SK-N-SH (cell line): ENCODE measurements around the gene NTNG1. TPM values are rescaled to one million over a fixed set of nuclear protein-coding genes. Genes with fewer than 3 reads are reported as not detected.

Experiments
- CTCF ChIA-PET: fragments of 300-600, 350-600 bp; formaldehyde crosslinking; extraction: SDS; loops from one replicate; lab custom pipeline; 2021; lab: Yijun Ruan, JAX
- POLR2A ChIA-PET: fragments of 350-600 bp; sonication (Branson Sonifier 250); formaldehyde crosslinking; extraction: SDS; loops from one replicate; lab custom pipeline; 2020; ENCODE audit warnings: antibody characterized with exemption, inconsistent platforms; lab: Yijun Ruan, JAX
- DNase-seq: peaks from one replicate; pipeline ENCODE4 v3.0.0; 2012
- H2AFZ ChIP-seq: fragments of 200-600 bp; sonication (generic); 2 replicates; pipeline ENCODE4 v1.8.1; 2016; ENCODE audit warnings: antibody characterized with exemption, mild to moderate bottlenecking, low read depth
- H3F3A ChIP-seq: fragments of 200-600 bp; sonication (generic); replicated peaks from 2 replicates; pipeline ENCODE3; 2016; ENCODE audit warnings: antibody characterized with exemption, mild to moderate bottlenecking; ENCODE audit not compliant: insufficient read depth
- H3K27ac ChIP-seq, 2 experiments: fragments of 200-500 bp in 1 of 2; fragments of 200-600 bp in 1 of 2; sonication (Bioruptor generic) in 1 of 2; sonication (generic), shearing (Covaris generic) in 1 of 2; 2 replicates each; pipeline versions ENCODE4 v1.5.1 to v1.6.1; 2014 to 2016; ENCODE audit warnings: low read depth in 2 of 2, inconsistent platforms in 1 of 2, low read length in 1 of 2, mild to moderate bottlenecking in 1 of 2, mixed read lengths in 1 of 2
- H3K27me3 ChIP-seq: fragments of 200-600 bp; sonication (generic), shearing (Covaris generic); 2 replicates; pipeline ENCODE4 v1.6.1; 2016; ENCODE audit warnings: mixed run types; ENCODE audit not compliant: insufficient read depth
- H3K36me3 ChIP-seq, 2 experiments: fragments of 200-500 bp in 1 of 2; fragments of 200-600 bp in 1 of 2; sonication (Bioruptor generic) in 1 of 2; sonication (generic) in 1 of 2; replicated peaks in 1 of 2; 2 replicates each; pipeline versions ENCODE3 to v1.5.1; 2014 to 2016; ENCODE audit warnings: low read length in 1 of 2, mild to moderate bottlenecking in 1 of 2; ENCODE audit not compliant: insufficient read depth in 2 of 2, control insufficient read depth in 1 of 2
- H3K4me1 ChIP-seq, 2 experiments: fragments of 200-500 bp in 1 of 2; fragments of 200-600 bp in 1 of 2; sonication (Bioruptor generic) in 1 of 2; sonication (generic), shearing (Covaris generic) in 1 of 2; 2 replicates each; pipeline versions ENCODE4 v1.5.1 to v1.6.1; 2014 to 2016; ENCODE audit warnings: low read depth in 1 of 2, low read length in 1 of 2, mixed run types in 1 of 2; ENCODE audit not compliant: insufficient read depth in 2 of 2, control insufficient read depth in 1 of 2
- H3K4me2 ChIP-seq: fragments of 200-600 bp; sonication (generic), shearing (Covaris generic); 2 replicates; pipeline ENCODE4 v1.6.1; 2017; ENCODE audit warnings: mixed run types
- H3K4me3 ChIP-seq, 2 experiments: fragments of 200-500 bp in 1 of 2; fragments of 200-600 bp in 1 of 2; sonication (Bioruptor generic) in 1 of 2; sonication (generic), shearing (Covaris generic) in 1 of 2; 2 replicates each; pipeline versions ENCODE4 v1.5.1 to v1.8.1; 2014 to 2016; ENCODE audit warnings: low read depth in 2 of 2, inconsistent platforms in 1 of 2, low read length in 1 of 2, mild to moderate bottlenecking in 1 of 2, mixed read lengths in 1 of 2, moderate library complexity in 1 of 2
- H3K79me2 ChIP-seq: fragments of 200-600 bp; sonication (generic); 2 replicates; pipeline ENCODE4 v1.8.1; 2017; ENCODE audit warnings: mild to moderate bottlenecking; ENCODE audit not compliant: insufficient read depth
- H3K9ac ChIP-seq: fragments of 200-600 bp; sonication (generic); 2 replicates; pipeline ENCODE4 v1.6.1; 2017; ENCODE audit warnings: mixed run types
- H3K9me2 ChIP-seq: fragments of 200-600 bp; sonication (generic); 2 replicates; pipeline ENCODE4 v1.6.1; 2017; ENCODE audit warnings: mixed run types
- H3K9me3 ChIP-seq: fragments of 200-600 bp; sonication (generic); 2 replicates; pipeline ENCODE4 v1.6.1; 2017; ENCODE audit warnings: mixed run types, mild to moderate bottlenecking, moderate library complexity
- H4K20me1 ChIP-seq: fragments of 200-600 bp; sonication (generic); 2 replicates; pipeline ENCODE4 v1.6.1; 2017; ENCODE audit warnings: mild to moderate bottlenecking, mixed run types; ENCODE audit not compliant: insufficient read depth
- ELF1 ChIP-seq: IDR thresholded peaks from 2 replicates; pipeline ENCODE4 v1.4.0; 2012
- EP300 ChIP-seq, 2 experiments: IDR thresholded peaks; 2 replicates each; pipeline versions ENCODE4 v1.4.0 to v1.6.1; 2012; ENCODE audit warnings: borderline replicate concordance in 1 of 2, low read depth in 1 of 2, low read length in 1 of 2
- FOXJ3 ChIP-seq: sonication (generic); formaldehyde crosslinking; IDR thresholded peaks from 2 replicates; pipeline ENCODE4 v1.5.1; 2020; ENCODE audit warnings: mild to moderate bottlenecking, missing genetic modification reagents
- FOXM1 ChIP-seq: IDR thresholded peaks from 2 replicates; pipeline ENCODE4 v1.4.0; 2012; ENCODE audit warnings: low read depth, mild to moderate bottlenecking
- MEF2A ChIP-seq: IDR thresholded peaks from 2 replicates; pipeline ENCODE4 v1.4.0; 2012; ENCODE audit warnings: low read depth, borderline replicate concordance
- POLR2AphosphoS5 ChIP-seq: IDR thresholded peaks from 2 replicates; pipeline ENCODE4 v1.6.1; 2012; ENCODE audit warnings: low read depth, low read length
- SMC3 ChIP-seq: IDR thresholded peaks from 2 replicates; pipeline ENCODE4 v1.6.1; 2012; ENCODE audit warnings: low read depth, low read length, improper control_type of control experiment
- TAF1 ChIP-seq: IDR thresholded peaks from 2 replicates; pipeline ENCODE4 v1.6.1; 2012; ENCODE audit warnings: low read depth, mild to moderate bottlenecking, low read length, moderate library complexity, borderline replicate concordance
- TCF12 ChIP-seq: IDR thresholded peaks from 2 replicates; pipeline ENCODE4 v1.4.0; 2012
- TEAD4 ChIP-seq: IDR thresholded peaks from 2 replicates; pipeline ENCODE4 v1.4.0; 2012; ENCODE audit warnings: mild to moderate bottlenecking, borderline replicate concordance; ENCODE audit not compliant: insufficient read depth
- YY1 ChIP-seq: IDR thresholded peaks from 2 replicates; pipeline ENCODE4 v1.4.0; 2012; ENCODE audit warnings: low read depth, mild to moderate bottlenecking
- WGBS: methylation state at CpG from one replicate; pipeline ENCODE4 v1.1.6; 2017; ENCODE audit warnings: low lambda C conversion rate; 5-methylcytosine and 5-hydroxymethylcytosine counted together
- polyA plus RNA-seq, 3 experiments: library from polyadenylated mRNA; depleted of rRNA; stranded (reverse); fragments of >200 nt; gene quantifications; 2 replicates each; pipeline ENCODE4 v1.2.3, GENCODE V29; 2012
- TF ChIP-seq, protein P1 (sequence below): fragments of 150-350 bp; IDR thresholded peaks from 2 replicates; pipeline ENCODE4 v1.6.1; 2016; ENCODE audit warnings: mild to moderate bottlenecking, low read depth, low read length
- TF ChIP-seq, protein P2 (sequence below): fragments of 200-600 bp; sonication (generic); IDR thresholded peaks from 2 replicates; pipeline ENCODE4 v1.6.1; 2017; ENCODE audit warnings: antibody characterized with exemption, mild to moderate bottlenecking, moderate library complexity
- TF ChIP-seq, protein P3 (sequence below): IDR thresholded peaks from 2 replicates; pipeline ENCODE4 v1.4.0; 2012; ENCODE audit warnings: low read depth
- TF ChIP-seq, protein P4 (sequence below): IDR thresholded peaks from 2 replicates; pipeline ENCODE4 v1.4.0; 2012; ENCODE audit warnings: low read depth, borderline replicate concordance
- TF ChIP-seq, protein P5 (sequence below): IDR thresholded peaks from 2 replicates; pipeline ENCODE4 v1.4.0; 2012; ENCODE audit warnings: low read depth, borderline replicate concordance

NTNG1 gene
- polyA plus RNA-seq, 1 of the 3 experiments (the other 2 are of a cell fraction) = 0.03 TPM

DNA sequence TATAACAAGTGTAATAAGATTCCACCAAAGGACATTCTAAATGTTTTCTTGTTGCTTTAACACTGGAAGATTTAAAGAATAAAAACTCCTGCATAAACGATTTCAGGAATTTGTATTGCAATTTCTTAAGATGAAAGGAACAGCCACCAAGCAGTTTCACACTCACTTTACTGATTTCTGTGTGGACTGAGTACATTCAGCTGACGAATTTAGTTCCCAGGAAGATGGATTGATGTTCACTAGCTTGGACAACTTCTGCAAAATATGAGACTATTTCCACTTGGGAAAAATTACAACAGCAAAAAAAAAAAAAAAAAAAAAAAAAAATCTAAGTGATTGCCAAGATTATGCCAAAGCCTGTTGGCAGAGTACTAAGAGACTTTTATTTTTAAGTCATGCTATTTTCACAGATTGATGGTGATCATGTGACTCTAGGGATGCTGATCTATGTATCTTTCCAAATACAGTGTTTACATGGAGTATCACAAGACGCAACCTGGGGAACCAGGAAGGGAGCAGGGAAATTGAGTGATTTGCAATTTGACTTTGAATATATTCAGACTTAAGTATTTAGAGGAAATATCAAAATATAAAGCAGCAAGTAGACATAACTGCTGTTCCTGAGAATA is 341.0 kb downstream of the NTNG1 start:
- no peak overlapping the region for H3K4me2 ChIP-seq
- H4K20me1 ChIP-seq = no peaks in the 10 kb centered on the region
- H3K27ac ChIP-seq = no peak overlapping the region
- no peaks in the 10 kb centered on the region for H3K79me2 ChIP-seq
- no peak for DNase-seq
- TF ChIP-seq TEAD4 = no peak
- no peak for TF ChIP-seq ELF1
- no peak for TF ChIP-seq TCF12
- TF ChIP-seq, protein P1, sequence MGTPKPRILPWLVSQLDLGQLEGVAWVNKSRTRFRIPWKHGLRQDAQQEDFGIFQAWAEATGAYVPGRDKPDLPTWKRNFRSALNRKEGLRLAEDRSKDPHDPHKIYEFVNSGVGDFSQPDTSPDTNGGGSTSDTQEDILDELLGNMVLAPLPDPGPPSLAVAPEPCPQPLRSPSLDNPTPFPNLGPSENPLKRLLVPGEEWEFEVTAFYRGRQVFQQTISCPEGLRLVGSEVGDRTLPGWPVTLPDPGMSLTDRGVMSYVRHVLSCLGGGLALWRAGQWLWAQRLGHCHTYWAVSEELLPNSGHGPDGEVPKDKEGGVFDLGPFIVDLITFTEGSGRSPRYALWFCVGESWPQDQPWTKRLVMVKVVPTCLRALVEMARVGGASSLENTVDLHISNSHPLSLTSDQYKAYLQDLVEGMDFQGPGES = no peak
- TF ChIP-seq FOXM1 = no peak
- TF ChIP-seq, protein P2, sequence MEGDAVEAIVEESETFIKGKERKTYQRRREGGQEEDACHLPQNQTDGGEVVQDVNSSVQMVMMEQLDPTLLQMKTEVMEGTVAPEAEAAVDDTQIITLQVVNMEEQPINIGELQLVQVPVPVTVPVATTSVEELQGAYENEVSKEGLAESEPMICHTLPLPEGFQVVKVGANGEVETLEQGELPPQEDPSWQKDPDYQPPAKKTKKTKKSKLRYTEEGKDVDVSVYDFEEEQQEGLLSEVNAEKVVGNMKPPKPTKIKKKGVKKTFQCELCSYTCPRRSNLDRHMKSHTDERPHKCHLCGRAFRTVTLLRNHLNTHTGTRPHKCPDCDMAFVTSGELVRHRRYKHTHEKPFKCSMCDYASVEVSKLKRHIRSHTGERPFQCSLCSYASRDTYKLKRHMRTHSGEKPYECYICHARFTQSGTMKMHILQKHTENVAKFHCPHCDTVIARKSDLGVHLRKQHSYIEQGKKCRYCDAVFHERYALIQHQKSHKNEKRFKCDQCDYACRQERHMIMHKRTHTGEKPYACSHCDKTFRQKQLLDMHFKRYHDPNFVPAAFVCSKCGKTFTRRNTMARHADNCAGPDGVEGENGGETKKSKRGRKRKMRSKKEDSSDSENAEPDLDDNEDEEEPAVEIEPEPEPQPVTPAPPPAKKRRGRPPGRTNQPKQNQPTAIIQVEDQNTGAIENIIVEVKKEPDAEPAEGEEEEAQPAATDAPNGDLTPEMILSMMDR = no peak
- TF ChIP-seq, protein P3, sequence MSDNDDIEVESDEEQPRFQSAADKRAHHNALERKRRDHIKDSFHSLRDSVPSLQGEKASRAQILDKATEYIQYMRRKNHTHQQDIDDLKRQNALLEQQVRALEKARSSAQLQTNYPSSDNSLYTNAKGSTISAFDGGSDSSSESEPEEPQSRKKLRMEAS = no peak
- TF ChIP-seq MEF2A = no peak
- no peak for TF ChIP-seq POLR2AphosphoS5
- TF ChIP-seq YY1 = no peak
- TF ChIP-seq FOXJ3 (CRISPR knock-in tag) = no peak
- no peak for TF ChIP-seq SMC3
- TF ChIP-seq EP300 (IDR thresholded peaks at IDR 0.05; ENCODE audit: borderline replicate concordance in 1 of 2, low read depth in 1 of 2, low read length in 1 of 2) = no peak
- H2AFZ ChIP-seq = no peak overlapping the region
- H3K9me2 ChIP-seq = no peaks in the 10 kb centered on the region
- H3K4me3 ChIP-seq = no peak overlapping the region
- 49% methylated on average over 3 of the region's 3 CpGs for whole genome bisulfite sequencing
- ChIA-PET POLR2A (no interaction called here), CTCF (interaction anchor here (1.2 to 1.8 kb wide), 4 partner anchors 9 to 52 kb away, joined by 3 to 6 read pairs (median 4); no protein-coding TSS in a partner anchor)
- no peaks in the 10 kb centered on the region for H3F3A ChIP-seq
- H3K27me3 ChIP-seq = no peaks in the 10 kb centered on the region
- peaks cover 0 to 14% of the 10 kb centered on the region in 2 experiments; a peak in 2 of 4 replicates for H3K4me1 ChIP-seq
- H3K9me3 ChIP-seq = no peaks in the 10 kb centered on the region
- H3K9ac ChIP-seq = no peak overlapping the region
- no peaks in the 10 kb centered on the region for H3K36me3 ChIP-seq

DNA sequence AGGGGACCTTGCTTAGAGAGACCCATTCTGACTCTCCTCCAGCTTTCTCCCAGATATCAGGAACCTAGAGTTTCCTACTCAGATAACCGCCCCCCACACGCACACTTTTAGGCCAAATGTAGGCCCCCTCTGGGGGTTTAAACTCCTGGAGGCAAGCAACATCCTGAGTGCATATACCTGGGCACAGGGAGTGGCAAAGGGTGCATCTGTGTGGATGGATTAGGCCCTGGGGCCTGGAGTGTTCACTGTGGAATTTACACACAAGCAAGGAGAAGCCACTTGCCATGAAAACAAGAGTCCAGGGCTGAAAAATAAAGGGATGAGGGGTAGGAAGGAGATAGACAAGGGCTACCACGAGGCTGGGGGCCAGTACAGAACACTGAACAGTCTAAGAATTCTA is 343.1 kb downstream of the NTNG1 start:
- Histone ChIP-seq H2AFZ (no peak overlapping the region), H3F3A (no peaks in the 10 kb centered on the region), H4K20me1 (no peaks in the 10 kb centered on the region), H3K4me3 (no peak overlapping the region), H3K79me2 (no peaks in the 10 kb centered on the region), H3K27ac (no peak overlapping the region), H3K9me2 (no peaks in the 10 kb centered on the region), H3K9ac (no peak overlapping the region), H3K4me1 (peaks cover 0 to 14% of the 10 kb centered on the region in 2 experiments; a peak in 2 of 4 replicates), H3K4me2 (no peak overlapping the region), H3K27me3 (no peaks in the 10 kb centered on the region), H3K36me3 (no peaks in the 10 kb centered on the region), H3K9me3 (no peaks in the 10 kb centered on the region)
- CTCF ChIA-PET = interaction anchor here (1.0 to 1.2 kb wide), 2 partner anchors 17 to 53 kb away, joined by 3 read pairs; no protein-coding TSS in a partner anchor
- POLR2A ChIA-PET = no interaction called here
- 4% methylated on average over 3 of the region's 3 CpGs for WGBS
- no peak for DNase-seq
- no peak for TF ChIP-seq TAF1
- TF ChIP-seq, protein P2 = no peak
- TF ChIP-seq, protein P4, sequence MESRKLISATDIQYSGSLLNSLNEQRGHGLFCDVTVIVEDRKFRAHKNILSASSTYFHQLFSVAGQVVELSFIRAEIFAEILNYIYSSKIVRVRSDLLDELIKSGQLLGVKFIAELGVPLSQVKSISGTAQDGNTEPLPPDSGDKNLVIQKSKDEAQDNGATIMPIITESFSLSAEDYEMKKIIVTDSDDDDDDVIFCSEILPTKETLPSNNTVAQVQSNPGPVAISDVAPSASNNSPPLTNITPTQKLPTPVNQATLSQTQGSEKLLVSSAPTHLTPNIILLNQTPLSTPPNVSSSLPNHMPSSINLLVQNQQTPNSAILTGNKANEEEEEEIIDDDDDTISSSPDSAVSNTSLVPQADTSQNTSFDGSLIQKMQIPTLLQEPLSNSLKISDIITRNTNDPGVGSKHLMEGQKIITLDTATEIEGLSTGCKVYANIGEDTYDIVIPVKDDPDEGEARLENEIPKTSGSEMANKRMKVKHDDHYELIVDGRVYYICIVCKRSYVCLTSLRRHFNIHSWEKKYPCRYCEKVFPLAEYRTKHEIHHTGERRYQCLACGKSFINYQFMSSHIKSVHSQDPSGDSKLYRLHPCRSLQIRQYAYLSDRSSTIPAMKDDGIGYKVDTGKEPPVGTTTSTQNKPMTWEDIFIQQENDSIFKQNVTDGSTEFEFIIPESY = no peak
- TF ChIP-seq, protein P5, sequence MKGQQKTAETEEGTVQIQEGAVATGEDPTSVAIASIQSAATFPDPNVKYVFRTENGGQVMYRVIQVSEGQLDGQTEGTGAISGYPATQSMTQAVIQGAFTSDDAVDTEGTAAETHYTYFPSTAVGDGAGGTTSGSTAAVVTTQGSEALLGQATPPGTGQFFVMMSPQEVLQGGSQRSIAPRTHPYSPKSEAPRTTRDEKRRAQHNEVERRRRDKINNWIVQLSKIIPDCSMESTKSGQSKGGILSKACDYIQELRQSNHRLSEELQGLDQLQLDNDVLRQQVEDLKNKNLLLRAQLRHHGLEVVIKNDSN = no peak
